ACC112 (cell line): Measurements from ENCODE around the gene LDLR.
"Not testable (repeated sequence)": the region's sequence is repeated elsewhere in the genome, so short reads cannot be mapped to it uniquely, and the experiment has no call there.

Experiments
- H2AFZ ChIP-seq: fragments of 200-600 bp; sonication (generic); one replicate; pipeline ENCODE4 v1.6.0; 2017; ENCODE audit warnings: antibody characterized with exemption, low read length; ENCODE audit not compliant: unreplicated experiment
- H3K27ac ChIP-seq: fragments of 200-600 bp; sonication (generic); 2 replicates; pipeline ENCODE4 v1.5.1; 2014; ENCODE audit warnings: low read depth, mild to moderate bottlenecking, antibody characterized with exemption, low read length, moderate library complexity
- H3K27me3 ChIP-seq: fragments of 200-600 bp; sonication (generic); 2 replicates; pipeline ENCODE4 v1.6.1; 2014; ENCODE audit warnings: mild to moderate bottlenecking, antibody characterized with exemption, low read length, moderate library complexity, mixed read lengths; ENCODE audit not compliant: insufficient read depth
- H3K36me3 ChIP-seq: fragments of 200-600 bp; sonication (generic); 2 replicates; pipeline ENCODE4 v1.6.1; 2016; ENCODE audit warnings: mild to moderate bottlenecking, antibody characterized with exemption, low read length, moderate library complexity, mixed read lengths; ENCODE audit not compliant: insufficient read depth
- H3K4me1 ChIP-seq: fragments of 200-600 bp; sonication (generic); one replicate; pipeline ENCODE4 v1.6.1; 2016; ENCODE audit warnings: low read length, mixed read lengths; ENCODE audit not compliant: insufficient read depth, unreplicated experiment, control insufficient read depth
- H3K4me3 ChIP-seq: fragments of 200-600 bp; sonication (generic); 2 replicates; pipeline ENCODE4 v1.5.1; 2014; ENCODE audit warnings: mild to moderate bottlenecking, low read depth, low read length
- H3K79me2 ChIP-seq: fragments of 200-600 bp; sonication (generic); one replicate; pipeline ENCODE4 v1.6.0; 2016; ENCODE audit warnings: low read length; ENCODE audit not compliant: control insufficient read depth, unreplicated experiment, insufficient read depth

The LDLR gene

GRCh38 chr19:11159598-11160439, 70.6 kb downstream of the LDLR start:
- Histone ChIP-seq H3K79me2 (peaks cover 8% of the 10 kb centered on the region), H3K27ac (peak overlapping the region; percentile 83), H3K27me3 (no peaks in the 10 kb centered on the region), H3K36me3 (peaks cover 6% of the 10 kb centered on the region; the same call in 1 of the 2 replicates), H3K4me3 (peak overlapping the region; percentile 47), H3K4me1 (peaks cover 12% of the 10 kb centered on the region), H2AFZ (peak overlapping the region; percentile 25)

GRCh38 chr19:11160440-11160768, 71.1 kb downstream of the LDLR start:
- not testable (repeated sequence) for H2AFZ ChIP-seq, H3K36me3 ChIP-seq, H3K79me2 ChIP-seq, H3K27me3 ChIP-seq
- Histone ChIP-seq H3K4me3 (0 out of 2 replicates have a peak overlapping the region, but pooled peaks have one; percentile 36), H3K4me1 (peaks cover 13% of the 10 kb centered on the region), H3K27ac (peak overlapping the region; percentile 83)

GRCh38 chr19:11164296-11164695, 75.0 kb downstream of the LDLR start:
- 0 out of 2 replicates have a peak overlapping the region, but pooled peaks have one; percentile 33 for H3K4me3 ChIP-seq
- no peaks in the 10 kb centered on the region for H3K27me3 ChIP-seq
- no peaks in the 10 kb centered on the region for H3K79me2 ChIP-seq
- peaks cover 33% of the 10 kb centered on the region for H3K4me1 ChIP-seq
- H3K27ac ChIP-seq: peak overlapping the region; percentile 95
- H3K36me3 ChIP-seq: peaks cover 6% of the 10 kb centered on the region; the same call in 1 of the 2 replicates
- no peak overlapping the region for H2AFZ ChIP-seq

- H3K27ac ChIP-seq: peak overlapping the region; percentile 95
These were observed 75.7 kb downstream of the LDLR start for GRCh38 chr19:11164879-11165406.

GRCh38 chr19:11165486-11166030, 76.3 kb downstream of the LDLR start:
- H3K4me1 ChIP-seq: peaks cover 36% of the 10 kb centered on the region
- H3K27ac ChIP-seq: peak overlapping the region; percentile 95
- no peaks in the 10 kb centered on the region for H3K79me2 ChIP-seq
- H2AFZ ChIP-seq: no peak overlapping the region
- peak overlapping the region; percentile 21; the same call in 1 of the 2 replicates for H3K4me3 ChIP-seq
- no peaks in the 10 kb centered on the region for H3K27me3 ChIP-seq
- peaks cover 11% of the 10 kb centered on the region; the same call in 1 of the 2 replicates for H3K36me3 ChIP-seq

More at GRCh38 chr19:11164879-11165406, 75.7 kb downstream of the LDLR start:
- Histone ChIP-seq H3K27me3 (no peaks in the 10 kb centered on the region), H2AFZ (peak overlapping the region; percentile 38), H3K79me2 (no peaks in the 10 kb centered on the region), H3K4me3 (peak overlapping the region; percentile 33; the same call in 1 of the 2 replicates), H3K36me3 (peaks cover 10% of the 10 kb centered on the region; the same call in 1 of the 2 replicates), H3K4me1 (peaks cover 36% of the 10 kb centered on the region)

GRCh38 chr19:11166281-11167142, 77.2 kb downstream of the LDLR start:
- H3K79me2 ChIP-seq: no peaks in the 10 kb centered on the region
- H3K36me3 ChIP-seq: peaks cover 11% of the 10 kb centered on the region; the same call in 1 of the 2 replicates
- H2AFZ ChIP-seq: no peak overlapping the region
- H3K27ac ChIP-seq: peak overlapping the region; percentile 95
- peaks cover 36% of the 10 kb centered on the region for H3K4me1 ChIP-seq
- H3K27me3 ChIP-seq: no peaks in the 10 kb centered on the region
- H3K4me3 ChIP-seq: peak overlapping the region; percentile 50; the same call in 1 of the 2 replicates

GRCh38 chr19:11168568-11168967, 79.3 kb downstream of the LDLR start:
- peaks cover 13% of the 10 kb centered on the region; the same call in 1 of the 2 replicates for H3K36me3 ChIP-seq
- no peaks in the 10 kb centered on the region for H3K27me3 ChIP-seq
- H2AFZ ChIP-seq: no peak overlapping the region
- H3K4me3 ChIP-seq: no peak overlapping the region
- no peaks in the 10 kb centered on the region for H3K79me2 ChIP-seq
- H3K4me1 ChIP-seq: peaks cover 36% of the 10 kb centered on the region
- H3K27ac ChIP-seq: peak overlapping the region; percentile 94

GRCh38 chr19:11169896-11170678, 80.8 kb downstream of the LDLR start:
- H3K79me2 ChIP-seq: no peaks in the 10 kb centered on the region
- peaks cover 33% of the 10 kb centered on the region for H3K4me1 ChIP-seq
- peaks cover 8% of the 10 kb centered on the region; the same call in 1 of the 2 replicates for H3K36me3 ChIP-seq
- H3K27me3 ChIP-seq: no peaks in the 10 kb centered on the region
- peak overlapping the region; percentile 94 for H3K27ac ChIP-seq
- no peak overlapping the region for H2AFZ ChIP-seq
- no peak overlapping the region for H3K4me3 ChIP-seq

GRCh38 chr19:11171144-11171543, 81.9 kb downstream of the LDLR start:
- Histone ChIP-seq H3K4me3 (no peak overlapping the region), H3K36me3 (peaks cover 8% of the 10 kb centered on the region; the same call in 1 of the 2 replicates), H3K4me1 (peaks cover 23% of the 10 kb centered on the region), H3K27me3 (no peaks in the 10 kb centered on the region), H3K79me2 (no peaks in the 10 kb centered on the region), H2AFZ (no peak overlapping the region), H3K27ac (peak overlapping the region; percentile 94)
